Forelimb muscle (tissue), 1 donor: ENCODE results near the gene SCAND1. TPM values are rescaled to one million over a fixed set of nuclear protein-coding genes. Genes with fewer than 3 reads are reported as not detected.
"Not testable (repeated sequence)": the region's sequence is repeated elsewhere in the genome, so short reads cannot be mapped to it uniquely, and the experiment has no call there.

ENCODE experiments used
- DNase-seq: peaks from one replicate; pipeline ENCODE4 v3.0.0-alpha.2; 2013; ENCODE audit warnings: low read depth
- polyA plus RNA-seq: library from polyadenylated mRNA; unstranded; fragments of 120-200 nt; gene quantifications from one replicate; pipeline ENCODE4 v1.2.1, GENCODE V29; 2013; ENCODE audit not compliant: insufficient read length

SCAND1 gene
- 24.4 TPM for polyA plus RNA-seq

DNA sequence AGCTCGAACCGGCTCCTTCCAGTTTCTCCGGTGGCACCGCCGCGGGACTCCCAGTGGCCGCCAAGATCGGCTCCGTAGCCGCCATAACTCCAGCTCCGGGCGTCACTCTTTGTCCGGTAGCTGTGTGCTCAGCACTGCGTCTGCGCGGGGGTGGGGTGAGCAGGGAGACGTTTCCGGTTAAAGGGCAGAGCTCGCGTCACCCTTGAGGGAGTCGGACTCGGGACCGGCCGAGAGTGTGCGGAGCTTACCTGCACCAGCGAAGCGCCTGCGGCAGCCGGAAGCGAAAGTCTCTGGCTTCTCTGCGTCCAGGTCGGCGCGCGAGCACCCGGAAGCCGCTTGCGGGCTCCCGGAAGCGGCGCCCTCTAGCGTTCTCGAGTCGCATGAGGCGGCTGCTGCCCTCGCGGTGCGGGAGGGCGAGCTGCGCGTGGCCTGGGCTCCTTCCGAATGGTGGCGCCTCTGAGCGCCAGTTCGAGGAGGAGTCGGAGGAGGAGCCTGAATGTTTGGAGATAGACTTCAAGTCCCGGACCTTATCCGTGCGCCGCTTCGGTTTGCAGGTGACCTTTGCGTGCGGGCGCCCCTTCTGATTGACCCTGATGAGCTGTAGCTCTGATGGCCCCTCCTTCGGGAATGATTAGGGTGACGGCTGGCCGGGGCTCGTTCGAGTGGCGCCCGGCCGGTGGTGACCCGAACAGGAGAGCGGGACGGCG lies at the start of gene SCAND1:
Gene SCAND1, minus strand, starts transcription at position 303 of the 707 bp plus-strand sequence. Its CDS starts 218 bp downstream, at position 85.
- DNase-seq, result peak; percentile 91

DNA sequence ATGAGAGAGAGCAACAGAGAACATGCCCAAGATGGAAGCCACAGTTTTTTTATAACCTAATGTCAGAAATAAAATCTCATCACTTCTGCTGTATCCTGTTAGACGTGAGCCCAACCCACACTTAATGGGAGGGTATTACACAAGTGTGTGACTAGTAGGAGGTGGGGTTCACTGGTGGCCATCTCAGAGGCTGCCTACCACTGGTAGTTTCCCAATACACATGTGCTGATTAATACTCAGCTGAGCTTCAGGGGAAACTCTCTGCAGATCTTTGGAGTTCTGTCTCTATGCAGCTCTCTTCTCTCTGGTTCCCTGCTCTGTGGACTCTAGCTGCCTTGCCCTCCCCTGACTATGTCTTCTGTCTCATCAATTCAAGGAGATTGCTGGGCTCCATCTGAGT lies 49.7 kb upstream of the SCAND1 start:
- DNase-seq, result no peak

DNA sequence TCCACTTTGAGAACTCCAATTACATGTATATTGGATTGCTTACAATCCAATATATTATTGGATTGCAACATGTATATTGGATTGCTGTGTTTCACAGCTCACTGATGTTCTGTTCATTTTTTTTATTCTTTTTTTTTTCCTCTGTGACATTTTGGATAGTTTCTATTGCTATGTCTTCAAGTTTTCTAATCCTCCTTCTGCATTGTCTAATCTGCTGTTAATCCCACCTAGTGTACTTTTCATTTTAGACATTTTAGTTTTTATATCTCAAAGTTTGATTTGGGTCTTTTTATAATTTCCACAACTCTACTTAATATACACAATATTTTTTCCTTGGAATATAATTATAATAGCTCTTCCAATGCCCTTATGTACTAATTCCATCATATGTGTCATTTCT lies 48.6 kb upstream of the SCAND1 start:
- DNase-seq, result no peak

DNA sequence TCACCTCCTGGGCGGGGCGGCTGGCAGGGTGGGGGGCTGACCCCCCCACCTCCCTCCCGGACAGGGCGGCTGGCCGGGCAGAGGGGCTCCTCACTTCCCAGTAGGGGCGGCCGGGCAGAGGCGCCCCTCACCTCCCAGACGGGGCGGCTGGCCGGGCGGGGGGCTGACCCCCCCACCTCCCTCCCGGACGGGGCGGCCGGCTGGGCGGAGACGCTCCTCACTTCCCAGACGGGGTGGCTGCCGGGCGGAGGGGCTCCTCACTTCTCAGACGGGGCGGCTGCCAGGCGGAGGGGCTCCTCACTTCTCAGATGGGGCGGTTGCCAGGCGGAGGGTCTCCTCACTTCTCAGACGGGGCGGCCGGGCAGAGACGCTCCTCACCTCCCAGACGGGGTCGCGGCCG lies 47.0 kb upstream of the SCAND1 start:
- not testable (repeated sequence) for DNase-seq

DNA sequence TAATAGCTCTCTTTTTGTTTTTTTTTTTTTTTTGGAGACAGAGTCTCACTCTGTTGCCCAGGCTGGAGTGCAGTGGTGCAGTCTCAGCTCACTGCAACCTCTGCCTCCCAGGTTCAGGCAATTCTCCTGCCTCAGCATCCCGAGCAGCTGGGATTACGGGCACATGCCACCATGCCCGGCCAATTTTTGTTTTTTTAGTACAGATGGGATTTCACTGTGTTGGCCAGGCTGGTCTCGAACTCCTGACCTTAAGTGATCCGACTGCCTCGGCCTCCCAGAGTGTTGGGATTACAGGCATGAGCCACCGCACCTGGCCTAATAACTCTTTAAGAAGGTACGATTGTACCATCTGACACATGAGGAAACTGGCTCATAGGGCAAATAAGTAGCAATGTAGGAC lies 42.2 kb upstream of the SCAND1 start:
- DNase-seq, result not testable (repeated sequence)

DNA sequence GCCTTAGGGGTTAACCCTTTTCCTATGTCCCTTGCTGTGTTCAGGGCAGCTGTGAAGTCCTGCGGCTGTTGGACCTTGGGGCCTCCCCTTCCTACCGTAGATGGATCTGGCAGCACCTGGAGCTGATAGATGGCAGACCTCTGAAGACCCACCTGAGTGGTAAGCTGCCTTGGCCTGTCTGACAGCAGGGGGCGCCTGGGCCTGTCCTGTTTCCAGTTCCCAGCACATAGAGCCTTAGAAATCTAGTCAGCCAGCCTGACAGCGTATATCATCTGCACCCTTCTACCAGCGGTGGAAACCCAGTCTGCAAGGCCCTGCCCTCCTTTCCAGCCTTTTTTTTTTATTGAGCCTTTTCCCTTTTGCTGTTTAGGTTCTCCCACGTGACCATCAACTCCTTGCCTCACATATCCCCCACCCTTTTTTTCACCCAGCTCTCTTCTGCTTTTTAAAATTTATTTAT lies 40.7 kb upstream of the SCAND1 start:
- DNase-seq, result peak; percentile 31

DNA sequence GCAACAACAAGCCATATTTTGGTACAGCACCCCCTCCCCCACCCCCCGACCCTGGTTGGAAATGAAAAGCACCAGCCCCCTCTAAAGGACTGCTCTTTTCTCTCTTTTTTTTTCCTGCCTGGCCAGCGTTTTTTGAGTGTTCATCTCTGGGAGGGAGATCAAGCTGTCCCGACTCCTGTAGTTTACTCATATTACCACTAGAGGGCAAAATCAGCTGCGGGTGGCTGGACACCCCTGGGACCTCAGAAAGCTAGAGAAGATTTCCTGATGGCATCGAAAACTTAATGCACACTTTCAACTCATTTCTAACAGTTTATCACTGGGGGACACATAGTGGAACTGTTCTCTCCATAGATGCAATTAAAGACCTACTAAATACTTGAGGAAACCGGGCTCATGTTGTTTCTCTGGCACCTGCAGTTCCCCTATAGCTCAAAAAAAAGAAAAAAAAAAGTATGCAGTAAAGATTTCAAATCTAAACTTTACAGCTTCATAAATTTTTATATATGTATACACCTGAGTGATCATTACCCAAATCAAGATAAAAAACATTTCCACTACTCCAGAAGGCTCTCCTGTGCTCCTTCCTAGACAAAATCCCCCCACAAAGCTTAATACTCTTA lies 38.5 kb upstream of the SCAND1 start:
- DNase-seq, result peak; percentile 36

DNA sequence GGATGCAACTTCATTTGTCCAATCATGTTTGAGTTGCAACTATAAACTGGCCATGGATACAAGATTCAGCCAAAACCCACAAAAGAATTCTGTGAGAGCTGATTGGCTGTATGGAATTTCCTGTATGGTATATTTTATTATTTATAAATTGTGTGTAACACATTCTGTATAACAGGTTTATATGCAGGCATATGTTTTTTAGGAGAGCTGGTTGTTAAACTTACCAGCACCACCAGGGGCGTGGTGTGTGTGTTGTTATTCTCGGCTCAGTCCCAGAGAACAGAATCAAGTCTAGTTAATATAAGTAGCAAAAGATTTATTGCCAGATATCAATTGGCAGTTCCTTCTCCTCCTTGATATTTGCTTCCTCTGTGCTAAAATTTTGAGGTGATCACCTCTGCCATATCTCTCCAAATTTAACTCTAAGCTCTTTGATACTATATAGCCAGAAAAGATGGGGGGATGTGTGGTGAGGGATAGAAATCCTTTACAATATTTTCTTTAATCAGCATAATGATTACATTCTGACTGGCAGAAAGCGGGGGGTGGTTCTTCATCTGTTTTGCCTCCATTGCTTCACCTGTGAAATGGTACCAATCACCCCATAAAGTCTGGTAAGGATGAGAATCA lies 37.0 kb upstream of the SCAND1 start:
- DNase-seq, result no peak

DNA sequence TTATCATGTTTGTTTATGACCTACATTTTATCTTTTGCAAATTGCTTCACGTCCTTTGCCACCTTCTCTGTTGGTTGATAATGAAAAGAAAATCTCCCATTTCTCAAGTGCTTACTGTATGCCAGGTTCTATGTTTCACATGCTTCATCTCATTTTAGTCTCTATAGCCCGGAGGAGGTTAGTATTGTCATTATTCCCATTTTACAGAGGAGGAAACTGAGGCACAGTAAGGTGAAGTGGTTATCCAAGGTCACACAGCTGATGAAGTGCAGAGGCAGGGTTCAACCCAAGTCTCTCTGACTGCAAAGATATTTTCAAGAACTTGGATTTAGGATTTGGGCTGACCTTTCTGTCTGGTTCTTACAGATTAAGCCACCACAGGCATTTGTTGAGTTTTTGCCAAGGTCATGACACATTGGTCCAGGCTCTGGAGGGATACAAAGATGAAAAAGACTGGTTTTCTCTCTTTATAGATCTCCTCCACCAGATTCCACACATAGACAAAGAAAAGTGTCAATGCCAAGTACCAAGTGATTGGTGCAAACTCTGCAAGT lies 34.7 kb upstream of the SCAND1 start:
- DNase-seq, result no peak

DNA sequence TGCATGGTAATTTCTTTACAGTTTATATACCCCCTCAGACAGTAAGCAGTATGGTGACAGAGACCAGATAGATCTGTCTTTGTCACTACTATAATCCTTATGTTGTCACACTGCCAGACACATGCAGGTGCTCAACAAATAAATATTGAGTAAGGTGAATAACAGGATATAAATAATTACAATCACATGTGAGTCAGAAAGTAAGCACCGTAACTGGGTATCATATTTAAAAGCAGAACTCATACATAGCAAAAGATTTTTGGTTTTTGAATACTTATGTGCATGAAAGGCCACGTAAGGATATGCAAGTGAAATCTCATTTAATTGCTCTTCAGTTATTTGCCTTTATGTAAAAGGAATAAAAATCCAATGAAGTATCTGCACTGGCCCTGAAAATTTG lies 31.5 kb upstream of the SCAND1 start:
- DNase-seq, result no peak

DNA sequence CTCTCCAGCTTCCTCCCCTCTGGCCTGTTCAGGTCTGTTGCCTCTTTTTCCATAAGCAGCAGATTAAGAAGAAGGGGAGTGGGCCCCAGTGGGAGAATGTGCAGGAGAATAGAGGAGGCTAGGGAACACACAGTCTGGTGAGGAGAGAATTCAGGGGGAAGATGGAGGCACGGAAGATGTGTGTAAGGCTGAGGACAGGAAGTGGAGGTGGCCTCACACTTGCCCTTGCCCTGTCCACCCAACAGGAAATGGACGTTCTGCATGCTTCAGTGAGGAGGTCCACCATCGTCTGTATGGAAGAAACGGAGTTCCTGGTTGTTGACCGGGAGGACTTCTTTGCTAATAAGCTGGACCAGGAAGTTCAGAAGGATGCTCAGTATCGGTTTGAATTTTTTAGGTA lies 30.1 kb upstream of the SCAND1 start:
- DNase-seq, result no peak

DNA sequence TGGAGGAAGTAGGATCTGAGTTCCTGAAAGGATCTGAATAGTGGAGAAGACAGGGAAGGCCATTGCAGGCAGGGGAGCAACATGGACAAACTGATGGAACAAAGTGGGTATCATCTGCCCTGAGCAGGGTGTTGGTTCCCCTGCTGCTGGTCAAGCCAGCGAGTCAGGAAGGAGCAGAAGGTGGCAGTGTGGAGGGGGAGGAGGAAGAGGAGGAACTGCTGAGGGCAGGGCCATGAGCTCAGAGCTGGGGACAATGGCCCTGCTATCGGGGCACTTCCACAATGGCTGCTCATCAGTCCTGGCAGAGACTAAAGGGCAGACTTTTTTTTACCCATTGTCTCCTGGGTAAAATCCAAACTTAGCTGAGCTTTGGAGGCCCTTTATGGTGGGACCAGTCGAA lies 27.7 kb upstream of the SCAND1 start:
- DNase-seq, result no peak

DNA sequence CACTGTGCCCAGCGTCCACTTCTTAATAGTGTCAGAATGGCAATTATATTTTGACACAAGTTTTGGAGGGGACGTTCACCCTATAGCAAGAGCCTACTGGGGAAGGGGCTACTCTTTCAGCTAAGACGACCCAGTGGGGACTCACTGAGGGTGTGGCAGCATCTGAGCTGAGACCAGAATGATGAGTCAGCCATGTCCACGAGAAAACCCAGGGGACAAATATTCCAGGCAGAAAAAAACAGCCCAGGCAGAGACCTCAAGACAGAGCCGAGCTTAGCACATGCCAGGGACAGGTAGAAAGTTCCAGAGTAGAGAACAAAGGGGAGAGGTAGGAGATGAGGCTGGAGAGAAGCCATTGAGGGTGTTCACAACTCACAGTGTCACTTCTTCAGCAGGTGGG lies 25.2 kb upstream of the SCAND1 start:
- no peak for DNase-seq

DNA sequence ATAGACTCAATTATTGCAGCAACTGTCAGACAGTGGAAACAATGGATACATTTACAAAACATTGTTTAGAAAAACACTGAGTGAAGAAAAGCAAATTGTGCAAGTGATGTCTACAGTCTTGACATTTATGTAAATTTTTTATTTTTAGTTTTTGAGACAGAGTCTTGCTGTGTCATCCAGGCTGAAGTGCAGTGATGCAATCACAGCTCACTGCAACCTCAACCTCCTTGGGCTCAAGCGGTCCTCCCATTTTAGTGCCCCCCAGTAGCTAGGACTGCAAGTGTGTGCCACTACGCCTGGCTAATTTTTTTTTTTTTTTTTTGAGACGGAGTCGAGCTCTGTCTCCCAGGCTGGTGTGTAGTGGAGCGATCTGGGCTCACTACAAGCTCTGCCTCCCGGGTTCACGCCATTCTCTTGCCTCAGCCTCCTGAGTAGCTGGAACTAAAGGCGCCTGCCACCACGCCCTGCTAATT lies 23.8 kb upstream of the SCAND1 start:
- no peak for DNase-seq

DNA sequence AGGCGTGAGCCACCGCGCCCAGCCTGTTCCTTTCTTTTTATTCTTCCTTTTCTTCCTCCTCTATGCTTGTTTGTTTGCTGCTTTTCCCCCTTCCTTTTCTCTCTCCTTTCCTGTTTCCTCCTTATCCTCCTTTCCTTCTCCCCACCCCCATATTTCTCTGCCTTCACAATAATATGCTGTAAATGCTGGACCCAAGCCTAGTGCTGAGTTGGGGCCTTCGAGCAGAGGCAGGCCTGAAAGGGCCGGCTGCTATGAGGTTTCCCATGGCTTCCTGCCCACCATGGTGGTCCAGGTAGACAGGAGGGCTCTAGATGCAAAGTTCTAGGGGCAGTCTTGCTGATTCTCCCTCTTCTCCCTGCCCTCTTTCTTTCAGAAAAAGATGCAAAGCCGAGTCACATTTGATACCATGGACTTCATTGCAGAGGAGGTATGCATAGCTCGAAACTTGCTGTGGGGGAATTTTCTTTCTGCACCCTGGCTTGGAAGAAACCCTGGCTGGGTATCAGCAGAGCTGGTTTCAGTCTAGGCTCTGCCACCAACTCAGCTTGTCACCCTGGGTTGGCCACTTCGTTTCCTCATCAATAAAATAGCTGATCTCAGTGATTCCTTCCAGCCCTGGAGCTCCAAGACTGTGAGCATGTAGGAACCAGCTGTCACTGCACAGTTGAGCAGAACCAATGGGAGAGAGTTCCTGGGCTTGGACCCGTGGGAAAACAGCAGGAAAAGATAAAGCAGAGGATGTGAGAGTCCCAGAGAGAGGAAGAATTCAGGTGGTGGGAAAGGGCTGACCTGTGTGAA lies 21.5 kb upstream of the SCAND1 start:
- no peak for DNase-seq

DNA sequence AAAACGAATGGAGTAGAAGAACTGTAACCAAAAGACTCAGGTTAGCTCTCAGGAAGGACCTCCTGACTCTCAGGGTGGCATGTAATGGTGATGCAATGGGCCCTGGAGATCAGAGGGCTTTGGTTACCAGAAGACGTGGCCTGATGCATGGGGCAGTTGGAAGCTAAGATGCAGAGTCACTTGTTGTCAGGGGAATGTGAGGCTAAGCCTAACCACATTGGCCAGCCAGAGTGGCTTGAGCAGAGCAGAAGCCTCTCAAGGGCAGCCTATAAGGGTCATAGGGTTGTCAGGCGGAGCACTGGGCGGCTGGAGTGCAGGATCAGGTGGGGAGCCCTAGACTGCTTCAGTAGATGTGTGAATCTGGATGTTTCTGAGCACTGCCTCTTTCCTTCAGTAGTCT lies 20.0 kb upstream of the SCAND1 start:
- DNase-seq, result no peak

DNA sequence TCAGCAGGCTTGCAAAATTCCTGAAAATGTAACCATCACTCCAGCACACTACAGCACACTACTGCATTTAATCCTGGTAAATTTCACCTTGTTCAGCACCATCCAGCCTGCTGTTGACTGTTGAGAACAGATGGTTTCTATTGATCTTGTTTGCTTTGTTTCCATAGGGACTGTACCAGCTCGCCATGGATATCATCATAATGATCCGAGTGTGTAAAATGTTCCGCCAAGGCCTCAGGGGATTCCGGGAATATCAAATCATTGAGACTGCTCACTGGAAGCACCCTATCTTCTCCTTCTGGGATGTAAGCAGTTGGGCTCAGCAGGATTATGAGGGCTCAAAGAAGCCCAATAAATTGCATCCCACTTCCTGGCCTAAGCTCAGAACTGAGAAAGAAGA lies 18.2 kb upstream of the SCAND1 start:
- no peak for DNase-seq

DNA sequence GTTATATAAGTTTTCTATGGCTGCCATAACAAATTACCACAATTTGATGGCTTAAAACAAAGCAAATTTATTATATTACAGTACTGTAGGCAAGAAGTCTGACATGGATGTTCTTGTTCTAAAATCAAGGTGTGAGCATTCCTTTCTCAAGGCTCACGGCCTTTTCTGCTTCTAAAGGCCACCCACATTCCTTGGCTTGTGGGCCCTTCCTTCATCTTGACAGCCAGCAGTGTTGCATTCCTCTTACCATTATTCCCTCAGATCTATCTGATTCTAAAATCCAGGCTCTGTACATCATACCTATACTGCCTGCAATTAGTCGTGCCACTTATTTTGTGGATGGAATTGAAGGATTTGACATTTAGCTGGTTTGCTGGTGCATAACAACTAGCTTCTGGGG lies 17.7 kb upstream of the SCAND1 start:
- no peak for DNase-seq

DNA sequence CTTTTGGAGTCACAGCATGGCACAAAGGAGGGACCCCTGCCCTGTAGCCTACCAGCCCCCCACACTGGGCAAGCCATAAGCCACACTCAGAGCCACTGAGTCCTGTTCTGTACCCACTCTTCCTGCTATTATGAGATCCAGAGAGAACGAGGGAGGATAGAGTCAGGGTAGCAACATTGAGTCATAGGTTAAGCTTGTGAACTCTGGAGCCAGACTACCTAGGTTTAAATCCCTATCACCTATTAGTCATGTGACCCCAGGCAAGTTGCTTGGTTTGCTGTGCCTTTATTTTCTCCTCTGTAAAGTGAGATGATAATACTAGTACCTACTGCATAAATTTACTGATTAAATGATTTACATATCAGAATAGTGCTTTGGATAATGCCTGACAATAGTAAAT lies 14.6 kb upstream of the SCAND1 start:
- no peak for DNase-seq

DNA sequence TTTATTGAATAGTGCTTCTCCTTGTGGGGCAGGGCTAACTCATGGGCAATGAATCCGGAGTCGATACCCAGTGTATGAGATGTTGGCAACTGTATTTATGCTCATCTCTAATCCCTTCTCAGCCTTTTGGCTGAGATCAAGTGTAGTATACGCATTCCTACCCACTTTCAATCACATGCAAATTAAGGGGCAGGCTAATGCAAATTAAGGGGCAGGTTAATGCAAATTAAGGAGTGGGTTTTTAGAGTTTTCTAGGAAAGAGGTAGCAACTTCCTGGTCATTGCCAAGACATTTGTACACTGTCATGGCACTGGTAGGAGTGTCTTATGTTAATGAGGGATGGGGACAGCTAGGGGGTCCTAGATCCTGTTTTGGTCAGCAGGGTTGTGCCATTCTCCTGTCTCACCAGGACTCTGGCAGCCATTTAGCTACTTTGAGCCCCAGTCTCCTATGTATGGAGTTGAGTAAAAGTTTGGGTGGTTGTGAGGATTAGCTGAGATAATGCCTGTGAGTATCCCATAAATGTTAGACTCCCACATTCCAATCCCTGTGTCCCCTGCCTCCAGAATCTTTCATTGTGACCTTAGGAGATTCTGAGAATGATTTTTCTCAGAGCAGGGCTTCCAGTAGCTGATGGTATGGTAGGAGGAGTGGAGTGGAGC lies 13.8 kb upstream of the SCAND1 start, which contains the start of gene CNBD2:
Gene CNBD2, plus strand, starts transcription at position 612 of the 662 bp plus-strand sequence. CDS start 173 bp downstream, outside the sequence.
- no peak for DNase-seq

DNA sequence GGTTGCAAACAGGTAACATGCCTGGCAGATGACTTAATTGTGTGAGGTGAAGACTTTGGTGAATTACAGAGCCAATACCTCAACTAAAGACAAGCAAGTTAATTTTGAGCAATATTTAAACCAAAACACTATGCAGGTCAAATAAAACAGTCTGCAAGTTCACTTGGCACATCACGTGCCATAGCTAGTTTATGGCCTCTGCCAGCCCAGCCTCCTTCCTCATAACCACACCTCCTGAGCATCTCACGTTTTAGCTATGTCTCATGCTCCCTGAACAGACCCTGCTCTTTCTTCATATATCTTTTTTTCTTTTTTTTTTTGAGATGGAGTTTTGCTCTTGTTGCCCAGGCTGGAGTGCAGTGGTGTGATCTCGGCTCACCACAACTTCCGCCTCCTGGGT lies 9.6 kb upstream of the SCAND1 start:
- no peak for DNase-seq
